HepG2 (cell line): ENCODE results near the gene NAV1. TPM values are rescaled to one million over a fixed set of nuclear protein-coding genes. Genes with fewer than 3 reads are reported as not detected.
A peak's percentile ranks its signal among the peaks of the same experiment; 100 is the strongest.

Experiments
- FOXA3 ChIP-seq: IDR thresholded peaks from 2 replicates; pipeline ENCODE4 v1.6.1; 2016; ENCODE audit warnings: missing genetic modification reagents, missing compliant biosample characterization
- FOXK1 ChIP-seq: sonication (generic); formaldehyde crosslinking; IDR thresholded peaks from 2 replicates; pipeline ENCODE4 v1.4.0; 2020; ENCODE audit warnings: low read depth, missing genetic modification reagents, borderline replicate concordance
- LCORL ChIP-seq, 2 experiments: fragments of 450-650 bp in 1 of 2; sonication (generic) in 1 of 2; formaldehyde crosslinking in 1 of 2; IDR thresholded peaks; 2 replicates each; pipeline versions ENCODE4 v1.5.0 to v1.6.1; 2017 to 2020; ENCODE audit warnings: antibody characterized with exemption in 1 of 2, missing genetic modification reagents in 1 of 2
- MED1 ChIP-seq: sonication (generic); formaldehyde crosslinking; IDR thresholded peaks from 2 replicates; pipeline ENCODE4 v1.4.0; 2020; ENCODE audit warnings: missing genetic modification reagents
- MIXL1 ChIP-seq: IDR thresholded peaks from 2 replicates; pipeline ENCODE4 v1.6.1; 2016
- RARA ChIP-seq: IDR thresholded peaks from 2 replicates; pipeline ENCODE4 v1.6.1; 2016; ENCODE audit warnings: missing genetic modification reagents, missing compliant biosample characterization
- U2AF2 ChIP-seq: fragments of 200-400 bp; formaldehyde crosslinking; IDR thresholded peaks from 2 replicates; pipeline ENCODE4 v1.6.1; 2017; ENCODE audit warnings: low read depth, mild to moderate bottlenecking, low read length
- ZNF160 ChIP-seq: sonication (generic); formaldehyde crosslinking; IDR thresholded peaks from 2 replicates; pipeline ENCODE4 v1.8.0; 2022; ENCODE audit warnings: mild to moderate bottlenecking, inconsistent platforms, missing genetic modification reagents
- ZNF263 ChIP-seq: sonication (generic); formaldehyde crosslinking; IDR thresholded peaks from 2 replicates; pipeline ENCODE4 v1.4.0; 2020; ENCODE audit warnings: missing genetic modification reagents
- ZNF292 ChIP-seq: sonication (generic); formaldehyde crosslinking; IDR thresholded peaks from 2 replicates; pipeline ENCODE4 v1.8.1; 2022; ENCODE audit warnings: mild to moderate bottlenecking, low read depth, missing genetic modification reagents, borderline replicate concordance
- ZNF350 ChIP-seq: sonication (generic); formaldehyde crosslinking; IDR thresholded peaks from 2 replicates; pipeline ENCODE4 v1.4.0; 2020; ENCODE audit warnings: mild to moderate bottlenecking, low read depth, missing genetic modification reagents, borderline replicate concordance
- ZNF552 ChIP-seq: sonication (generic); formaldehyde crosslinking; IDR thresholded peaks from 2 replicates; pipeline ENCODE4 v1.9.0; 2022; ENCODE audit warnings: missing genetic modification reagents, mild to moderate bottlenecking, borderline replicate concordance
- ZNF567 ChIP-seq: sonication (generic); formaldehyde crosslinking; IDR thresholded peaks from 2 replicates; pipeline ENCODE4 v1.8.1; 2023; ENCODE audit warnings: mild to moderate bottlenecking, missing genetic modification reagents, borderline replicate concordance
- ZNF607 ChIP-seq: sonication (generic); formaldehyde crosslinking; IDR thresholded peaks from 2 replicates; pipeline ENCODE4 v1.5.1; 2020; ENCODE audit warnings: missing genetic modification reagents, mild to moderate bottlenecking, borderline replicate concordance
- ZNF670 ChIP-seq: sonication (generic); formaldehyde crosslinking; IDR thresholded peaks from 2 replicates; pipeline ENCODE4 v1.8.0; 2022; ENCODE audit warnings: mild to moderate bottlenecking, missing genetic modification reagents, borderline replicate concordance
- ZNF777 ChIP-seq: sonication (generic); formaldehyde crosslinking; IDR thresholded peaks from 2 replicates; pipeline ENCODE4 v1.4.0; 2020; ENCODE audit warnings: missing genetic modification reagents
- ZNF788 ChIP-seq: sonication (generic); formaldehyde crosslinking; IDR thresholded peaks from 2 replicates; pipeline ENCODE4 v1.5.0; 2020; ENCODE audit warnings: mild to moderate bottlenecking, missing genetic modification reagents, borderline replicate concordance
- ZNF883 ChIP-seq: sonication (generic); formaldehyde crosslinking; IDR thresholded peaks from 2 replicates; pipeline ENCODE4 v1.5.1; 2020; ENCODE audit warnings: mild to moderate bottlenecking, missing genetic modification reagents; ENCODE audit errors: not compliant biosample characterization
- polyA plus RNA-seq, 8 experiments: library from polyadenylated mRNA; depleted of rRNA in 3 of 8; stranded (reverse) in 7 of 8; unstranded in 1 of 8; fragments of >200 nt; fragmentation: Illumina TruSeq in 4 of 8; extraction: Trizol in 4 of 8; gene quantifications; 2 replicates each; pipeline versions ENCODE4 v1.2.1 to v1.2.3, GENCODE V29; 2011 to 2016; ENCODE audit warnings: low read depth in 4 of 8, missing spikeins in 1 of 8, mixed read lengths in 1 of 8; ENCODE audit not compliant: insufficient read depth in 1 of 8
- total RNA-seq, 5 experiments: library from RNA; depleted of rRNA; stranded (reverse); fragments of >200 nt; fragmentation: Illumina TruSeq; extraction: Trizol; gene quantifications; 2 replicates each; pipeline ENCODE4 v1.2.3, GENCODE V29; 2016; ENCODE audit warnings: low read depth in 1 of 5
- TF ChIP-seq, protein P1 (sequence below): IDR thresholded peaks from 2 replicates; pipeline ENCODE4 v1.6.1; 2012; ENCODE audit warnings: low read depth, low read length, improper control_type of control experiment
- TF ChIP-seq, protein P2 (sequence below): sonication (generic); formaldehyde crosslinking; IDR thresholded peaks from 2 replicates; pipeline ENCODE4 v1.4.0; 2020; ENCODE audit warnings: missing genetic modification reagents
- TF ChIP-seq, protein P3 (sequence below): sonication (generic); formaldehyde crosslinking; IDR thresholded peaks from 2 replicates; pipeline ENCODE4 v1.4.0; 2020; ENCODE audit warnings: missing genetic modification reagents
- TF ChIP-seq, protein P4 (sequence below): IDR thresholded peaks from 2 replicates; pipeline ENCODE4 v1.6.1; 2018; ENCODE audit warnings: missing genetic modification reagents, mild to moderate bottlenecking, missing compliant biosample characterization

NAV1 gene
- total and polyA plus RNA-seq, 2 of the 13 experiments (the other 11 are each of a cell fraction or from before 2014, with no cell fraction given): not detected

GRCh38 chr1:201495551-201496295 is 43.2 kb upstream of the NAV1 start (continued):
- TF ChIP-seq, protein P1, sequence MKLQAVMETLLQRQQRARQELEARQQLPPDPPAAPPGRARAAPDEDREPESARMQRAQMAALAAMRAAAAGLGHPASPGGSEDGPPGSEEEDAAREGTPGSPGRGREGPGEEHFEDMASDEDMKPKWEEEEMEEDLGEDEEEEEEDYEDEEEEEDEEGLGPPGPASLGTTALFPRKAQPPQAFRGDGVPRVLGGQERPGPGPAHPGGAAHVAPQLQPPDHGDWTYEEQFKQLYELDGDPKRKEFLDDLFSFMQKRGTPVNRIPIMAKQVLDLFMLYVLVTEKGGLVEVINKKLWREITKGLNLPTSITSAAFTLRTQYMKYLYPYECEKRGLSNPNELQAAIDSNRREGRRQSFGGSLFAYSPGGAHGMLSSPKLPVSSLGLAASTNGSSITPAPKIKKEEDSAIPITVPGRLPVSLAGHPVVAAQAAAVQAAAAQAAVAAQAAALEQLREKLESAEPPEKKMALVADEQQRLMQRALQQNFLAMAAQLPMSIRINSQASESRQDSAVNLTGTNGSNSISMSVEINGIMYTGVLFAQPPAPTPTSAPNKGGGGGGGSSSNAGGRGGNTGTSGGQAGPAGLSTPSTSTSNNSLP: no peak
- TF ChIP-seq MED1 (CRISPR knock-in tag) (peak; percentile 35; the same call in 1 of the 2 replicates), ZNF607 (CRISPR knock-in tag) (peak; percentile 25; the same call in 1 of the 2 replicates), ZNF263 (CRISPR knock-in tag) (0 out of 2 replicates have a peak, but pooled peaks have one; percentile 37), ZNF292 (peak; percentile 63; the same call in 1 of the 2 replicates), ZNF883 (CRISPR knock-in tag) (no peak), ZNF670 (CRISPR knock-in tag) (peak; percentile 36; the same call in 1 of the 2 replicates), ZNF788 (0 out of 2 replicates have a peak, but pooled peaks have one; percentile 44), RARA (CRISPR knock-in tag) (peak; percentile 42), LCORL (IDR thresholded peaks at IDR 0.05) (no peak), LCORL (CRISPR knock-in tag; IDR thresholded peaks at IDR 0.05) (peak; percentile 79), MIXL1 (CRISPR knock-in tag) (peak; percentile 65; the same call in 1 of the 2 replicates), ZNF777 (CRISPR knock-in tag) (no peak), FOXK1 (peak; percentile 37; the same call in 1 of the 2 replicates), ZNF552 (CRISPR knock-in tag) (0 out of 2 replicates have a peak, but pooled peaks have one; percentile 29), ZNF567 (CRISPR knock-in tag) (peak; percentile 73; the same call in 1 of the 2 replicates), U2AF2 (no peak), ZNF350 (CRISPR knock-in tag) (0 out of 2 replicates have a peak, but pooled peaks have one; percentile 45), FOXA3 (CRISPR knock-in tag) (peak; percentile 84), ZNF160 (CRISPR knock-in tag) (no peak)
- TF ChIP-seq, protein P2, sequence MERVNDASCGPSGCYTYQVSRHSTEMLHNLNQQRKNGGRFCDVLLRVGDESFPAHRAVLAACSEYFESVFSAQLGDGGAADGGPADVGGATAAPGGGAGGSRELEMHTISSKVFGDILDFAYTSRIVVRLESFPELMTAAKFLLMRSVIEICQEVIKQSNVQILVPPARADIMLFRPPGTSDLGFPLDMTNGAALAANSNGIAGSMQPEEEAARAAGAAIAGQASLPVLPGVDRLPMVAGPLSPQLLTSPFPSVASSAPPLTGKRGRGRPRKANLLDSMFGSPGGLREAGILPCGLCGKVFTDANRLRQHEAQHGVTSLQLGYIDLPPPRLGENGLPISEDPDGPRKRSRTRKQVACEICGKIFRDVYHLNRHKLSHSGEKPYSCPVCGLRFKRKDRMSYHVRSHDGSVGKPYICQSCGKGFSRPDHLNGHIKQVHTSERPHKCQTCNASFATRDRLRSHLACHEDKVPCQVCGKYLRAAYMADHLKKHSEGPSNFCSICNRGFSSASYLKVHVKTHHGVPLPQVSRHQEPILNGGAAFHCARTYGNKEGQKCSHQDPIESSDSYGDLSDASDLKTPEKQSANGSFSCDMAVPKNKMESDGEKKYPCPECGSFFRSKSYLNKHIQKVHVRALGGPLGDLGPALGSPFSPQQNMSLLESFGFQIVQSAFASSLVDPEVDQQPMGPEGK (CRISPR knock-in tag): peak; percentile 76
- TF ChIP-seq, protein P3, sequence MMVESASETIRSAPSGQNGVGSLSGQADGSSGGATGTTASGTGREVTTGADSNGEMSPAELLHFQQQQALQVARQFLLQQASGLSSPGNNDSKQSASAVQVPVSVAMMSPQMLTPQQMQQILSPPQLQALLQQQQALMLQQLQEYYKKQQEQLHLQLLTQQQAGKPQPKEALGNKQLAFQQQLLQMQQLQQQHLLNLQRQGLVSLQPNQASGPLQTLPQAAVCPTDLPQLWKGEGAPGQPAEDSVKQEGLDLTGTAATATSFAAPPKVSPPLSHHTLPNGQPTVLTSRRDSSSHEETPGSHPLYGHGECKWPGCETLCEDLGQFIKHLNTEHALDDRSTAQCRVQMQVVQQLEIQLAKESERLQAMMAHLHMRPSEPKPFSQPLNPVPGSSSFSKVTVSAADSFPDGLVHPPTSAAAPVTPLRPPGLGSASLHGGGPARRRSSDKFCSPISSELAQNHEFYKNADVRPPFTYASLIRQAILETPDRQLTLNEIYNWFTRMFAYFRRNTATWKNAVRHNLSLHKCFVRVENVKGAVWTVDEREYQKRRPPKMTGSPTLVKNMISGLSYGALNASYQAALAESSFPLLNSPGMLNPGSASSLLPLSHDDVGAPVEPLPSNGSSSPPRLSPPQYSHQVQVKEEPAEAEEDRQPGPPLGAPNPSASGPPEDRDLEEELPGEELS (CRISPR knock-in tag): peak; percentile 54
- TF ChIP-seq, protein P4, sequence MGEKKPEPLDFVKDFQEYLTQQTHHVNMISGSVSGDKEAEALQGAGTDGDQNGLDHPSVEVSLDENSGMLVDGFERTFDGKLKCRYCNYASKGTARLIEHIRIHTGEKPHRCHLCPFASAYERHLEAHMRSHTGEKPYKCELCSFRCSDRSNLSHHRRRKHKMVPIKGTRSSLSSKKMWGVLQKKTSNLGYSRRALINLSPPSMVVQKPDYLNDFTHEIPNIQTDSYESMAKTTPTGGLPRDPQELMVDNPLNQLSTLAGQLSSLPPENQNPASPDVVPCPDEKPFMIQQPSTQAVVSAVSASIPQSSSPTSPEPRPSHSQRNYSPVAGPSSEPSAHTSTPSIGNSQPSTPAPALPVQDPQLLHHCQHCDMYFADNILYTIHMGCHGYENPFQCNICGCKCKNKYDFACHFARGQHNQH (CRISPR knock-in tag): 0 out of 2 replicates have a peak, but pooled peaks have one; percentile 26
